Spinal cord (tissue), 10 donors: ENCODE data around the gene FNDC10. TPM values are rescaled to one million over a fixed set of nuclear protein-coding genes. Genes with fewer than 3 reads are reported as not detected.
"Not testable (repeated sequence)": the region's sequence is repeated elsewhere in the genome, so short reads cannot be mapped to it uniquely, and the experiment has no call there.

Experiments
- DNase-seq, 6 donors: peaks; one replicate each; pipeline versions ENCODE4 v3.0.0 to v3.0.0-alpha.2; 2013 to 2015; ENCODE audit warnings: low spot score in 6 of 6, low read depth in 4 of 6
- H3K27ac ChIP-seq: one replicate; pipeline ENCODE4 v1.5.1; 2013; ENCODE audit warnings: low read depth, low read length, control low read depth
- H3K27me3 ChIP-seq: one replicate; pipeline ENCODE4 v1.6.1; 2013; ENCODE audit warnings: low read length; ENCODE audit not compliant: control insufficient read depth, insufficient read depth
- H3K36me3 ChIP-seq: one replicate; pipeline ENCODE4 v1.6.1; 2013; ENCODE audit warnings: low read length; ENCODE audit not compliant: control insufficient read depth, insufficient read depth
- H3K4me1 ChIP-seq: one replicate; pipeline ENCODE4 v1.6.1; 2013; ENCODE audit warnings: low read length; ENCODE audit not compliant: control insufficient read depth, insufficient read depth
- H3K4me3 ChIP-seq: one replicate; pipeline ENCODE4 v1.5.1; 2013; ENCODE audit warnings: low read depth, low read length, control low read depth
- H3K9me3 ChIP-seq: one replicate; pipeline ENCODE4 v1.6.1; 2013; ENCODE audit warnings: low read length; ENCODE audit not compliant: control insufficient read depth, insufficient read depth
- WGBS: methylation state at CpG from one replicate; pipeline ENCODE4 v1.1.5; 2013; ENCODE audit warnings: missing lambda C conversion rate; ENCODE audit not compliant: insufficient coverage; 5-methylcytosine and 5-hydroxymethylcytosine counted together
- polyA plus RNA-seq, 2 donors: library from polyadenylated mRNA; unstranded; fragments of 120-200 nt; gene quantifications; one replicate each; pipeline ENCODE4 v1.2.1, GENCODE V29; 2013; ENCODE audit not compliant: insufficient read length in 2 of 2
- total RNA-seq, 2 donors: library from RNA; depleted of rRNA in 1 of 2; stranded (reverse); fragments of 120-200 nt in 1 of 2; fragments of >200 nt in 1 of 2; gene quantifications; one replicate each; pipeline versions ENCODE4 v1.2.3 to v1.2.4, GENCODE V29; 2013 to 2014
- donor health status: healthy.

The FNDC10 gene
- total and polyA plus RNA-seq, 4 donors: 4.8 to 44.0 (median 24.8) TPM

DNA sequence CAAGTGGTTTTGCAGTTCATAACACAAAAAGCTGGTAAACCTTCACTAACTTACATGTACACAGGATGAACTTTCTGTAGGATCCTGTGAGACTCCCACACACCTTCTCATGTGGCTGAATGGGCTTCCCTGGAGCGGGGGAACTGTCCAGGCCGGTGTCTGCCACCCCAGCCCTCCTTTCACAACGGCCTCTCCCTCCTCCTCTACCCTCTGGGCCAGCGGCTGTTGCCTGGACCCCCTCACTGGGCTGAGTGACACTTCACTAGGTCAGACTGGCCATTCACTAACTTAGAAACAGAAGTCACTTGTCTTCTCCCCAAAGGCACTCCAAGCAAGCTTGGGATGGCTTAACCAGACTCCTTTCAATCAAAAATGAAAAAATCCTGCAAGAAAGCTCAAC is 41.3 kb downstream of the FNDC10 start:
- no peak overlapping the region for H3K4me3 ChIP-seq
- no peaks in the 10 kb centered on the region for H3K27me3 ChIP-seq
- DNase-seq: no peak
- H3K4me1 ChIP-seq: peaks cover 8% of the 10 kb centered on the region
- H3K9me3 ChIP-seq: no peaks in the 10 kb centered on the region
- no peak overlapping the region for H3K27ac ChIP-seq
- 47% methylated on average over 4 of the region's 4 CpGs for WGBS
- peaks cover 76% of the 10 kb centered on the region for H3K36me3 ChIP-seq

DNA sequence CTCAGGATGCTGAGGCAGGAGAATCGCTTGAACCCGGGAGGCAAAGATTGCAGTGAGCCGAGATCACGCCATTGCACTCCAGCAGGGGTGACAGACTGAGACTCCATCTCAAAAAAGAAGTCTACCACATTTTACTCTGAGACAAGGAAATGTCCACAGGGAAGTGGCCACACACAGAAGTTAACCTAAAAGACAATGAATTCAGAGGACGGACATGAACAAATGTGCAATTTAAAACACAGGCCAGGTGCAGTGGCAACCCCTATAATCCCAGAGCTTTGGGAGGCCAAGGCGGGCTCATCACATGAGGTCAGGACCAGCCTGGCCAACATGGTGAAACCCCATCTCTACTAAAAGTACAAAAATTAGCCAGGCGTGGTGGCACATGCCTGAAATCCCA is 42.2 kb downstream of the FNDC10 start:
- H3K27ac ChIP-seq, DNase-seq: not testable (repeated sequence)
- WGBS: 95% methylated on average over 7 of the region's 7 CpGs

DNA sequence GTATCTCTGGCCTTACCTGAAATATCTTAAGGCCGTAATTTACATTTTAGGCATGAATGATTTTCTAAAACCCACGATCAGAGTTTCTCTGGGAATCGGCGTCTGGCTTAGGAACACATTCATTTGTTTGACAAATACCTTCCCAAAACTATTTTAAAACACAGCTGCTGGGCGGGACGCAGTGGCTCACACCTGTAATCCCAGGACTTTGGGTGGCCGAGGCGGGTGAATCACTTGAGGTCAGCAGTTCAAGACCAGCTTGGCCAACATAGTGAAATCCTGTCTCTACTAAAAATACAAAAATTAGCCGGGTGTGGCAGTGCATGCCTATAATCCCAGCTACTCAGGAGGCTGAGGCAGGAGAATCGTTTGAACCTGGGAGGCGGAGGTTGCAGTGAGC is 43.0 kb downstream of the FNDC10 start:
- H3K27ac ChIP-seq: not testable (repeated sequence)
- WGBS: 92% methylated on average over 9 of the region's 11 CpGs

More for the DNA sequence above, 42.2 kb downstream of the FNDC10 start:
- H3K9me3 ChIP-seq, H3K4me3 ChIP-seq, H3K27me3 ChIP-seq, H3K4me1 ChIP-seq: not testable (repeated sequence)
- peaks cover 67% of the 10 kb centered on the region for H3K36me3 ChIP-seq

DNA sequence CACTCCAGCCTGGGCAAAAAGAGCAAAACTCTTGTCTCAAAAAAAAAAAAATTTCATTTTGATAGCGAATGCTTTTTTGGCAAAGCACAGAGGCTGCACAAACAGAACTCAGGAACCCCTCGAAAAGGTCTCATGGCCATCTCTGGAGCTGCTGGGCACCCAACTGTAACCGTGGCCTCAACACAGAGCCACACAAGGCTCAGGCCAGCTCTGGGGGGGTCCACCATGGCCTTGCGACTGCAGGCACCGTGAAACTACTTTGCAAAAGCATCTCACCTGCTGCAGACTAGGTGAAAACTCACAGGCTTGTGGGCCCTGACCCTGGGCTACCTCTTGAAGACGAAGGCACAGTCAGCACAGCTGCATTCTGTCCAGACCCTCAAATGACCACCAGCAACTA is 43.4 kb downstream of the FNDC10 start:
- H3K27ac ChIP-seq: no peak overlapping the region
- 97% methylated on average over 6 of the region's 6 CpGs for WGBS
- H3K36me3 ChIP-seq: peaks cover 65% of the 10 kb centered on the region
- H3K4me1 ChIP-seq: peaks cover 10% of the 10 kb centered on the region
- no peak for DNase-seq
- no peak overlapping the region for H3K4me3 ChIP-seq
- H3K27me3 ChIP-seq: no peaks in the 10 kb centered on the region
- no peaks in the 10 kb centered on the region for H3K9me3 ChIP-seq

More for the DNA sequence above, 43.0 kb downstream of the FNDC10 start:
- H3K27me3 ChIP-seq, H3K4me1 ChIP-seq, H3K4me3 ChIP-seq, DNase-seq, H3K9me3 ChIP-seq: not testable (repeated sequence)
- peaks cover 65% of the 10 kb centered on the region for H3K36me3 ChIP-seq

DNA sequence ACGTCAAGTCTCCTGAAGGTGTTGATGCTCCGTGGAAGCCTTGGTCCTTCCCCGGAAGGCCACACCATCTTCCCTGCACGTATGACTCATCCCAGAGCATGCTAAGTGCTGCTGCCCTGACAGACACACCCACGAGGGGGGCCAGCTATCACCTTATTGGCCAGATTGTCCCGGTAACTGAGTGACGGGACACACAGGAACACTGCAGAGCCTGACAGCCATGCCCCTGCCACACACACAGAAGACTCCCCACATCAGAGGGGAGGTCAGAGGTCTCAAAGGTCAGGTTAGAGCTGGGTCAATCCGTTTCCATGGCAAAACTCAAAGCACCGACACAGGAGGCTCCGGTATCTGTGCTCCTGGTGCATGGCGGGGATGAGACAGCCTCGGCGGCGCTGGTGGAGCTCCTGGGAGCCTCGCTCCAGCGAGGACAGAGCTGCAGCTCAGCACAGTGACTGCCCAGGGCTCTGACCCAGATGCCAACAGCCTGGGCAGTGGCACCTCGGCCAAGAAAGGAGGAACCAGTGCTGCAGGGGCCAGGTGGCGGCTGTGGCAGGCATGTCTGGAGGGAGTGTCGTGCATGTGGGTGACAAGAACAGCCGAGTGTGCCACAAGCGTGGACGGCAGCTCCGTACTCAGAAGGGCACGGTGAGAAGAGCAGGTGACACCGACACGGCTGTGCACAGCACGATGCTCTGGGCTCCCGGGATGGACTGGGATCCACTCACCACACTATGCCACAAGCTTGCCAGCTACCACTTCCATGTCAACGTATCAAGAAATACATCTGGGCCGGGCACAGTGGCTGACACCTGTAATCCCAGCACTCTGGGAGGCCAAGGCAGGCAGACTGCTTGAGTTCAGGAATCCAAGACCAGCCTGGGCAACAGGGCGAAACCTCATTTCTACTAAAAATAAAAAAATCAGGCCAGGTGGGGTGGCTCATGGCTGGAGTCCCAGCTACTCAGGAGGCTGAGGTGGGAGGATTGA is 44.7 kb downstream of the FNDC10 start:
- Histone ChIP-seq H3K27me3 (no peaks in the 10 kb centered on the region), H3K27ac (no peak overlapping the region), H3K4me3 (no peak overlapping the region), H3K4me1 (peaks cover 22% of the 10 kb centered on the region), H3K9me3 (no peaks in the 10 kb centered on the region), H3K36me3 (peaks cover 61% of the 10 kb centered on the region)
- WGBS: 54% methylated on average over 28 of the region's 31 CpGs
- no peak for DNase-seq

DNA sequence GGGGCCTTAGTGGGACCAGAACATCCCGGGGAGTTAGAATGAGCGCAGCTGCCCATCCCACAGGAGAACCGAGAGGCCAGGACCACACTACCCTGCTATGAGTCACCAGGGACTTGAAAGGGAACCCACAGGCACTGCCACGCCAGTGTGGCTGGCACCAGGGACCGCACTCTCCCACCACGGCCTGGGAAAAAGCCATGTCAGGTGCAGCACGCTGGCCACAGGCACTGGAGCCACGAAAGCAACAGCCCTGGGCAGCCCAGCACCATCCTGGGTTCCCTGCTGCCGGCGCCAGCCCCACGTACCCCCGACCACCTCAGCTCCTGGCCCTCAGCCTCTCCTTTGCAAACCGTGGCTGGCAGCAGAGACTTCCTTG is 45.4 kb downstream of the FNDC10 start:
- no peaks in the 10 kb centered on the region for H3K27me3 ChIP-seq
- H3K9me3 ChIP-seq: no peaks in the 10 kb centered on the region
- 85% methylated on average over 13 of the region's 13 CpGs for WGBS
- H3K4me3 ChIP-seq: no peak overlapping the region
- H3K4me1 ChIP-seq: peaks cover 24% of the 10 kb centered on the region
- DNase-seq: no peak
- H3K27ac ChIP-seq: no peak overlapping the region
- H3K36me3 ChIP-seq: peaks cover 57% of the 10 kb centered on the region

DNA sequence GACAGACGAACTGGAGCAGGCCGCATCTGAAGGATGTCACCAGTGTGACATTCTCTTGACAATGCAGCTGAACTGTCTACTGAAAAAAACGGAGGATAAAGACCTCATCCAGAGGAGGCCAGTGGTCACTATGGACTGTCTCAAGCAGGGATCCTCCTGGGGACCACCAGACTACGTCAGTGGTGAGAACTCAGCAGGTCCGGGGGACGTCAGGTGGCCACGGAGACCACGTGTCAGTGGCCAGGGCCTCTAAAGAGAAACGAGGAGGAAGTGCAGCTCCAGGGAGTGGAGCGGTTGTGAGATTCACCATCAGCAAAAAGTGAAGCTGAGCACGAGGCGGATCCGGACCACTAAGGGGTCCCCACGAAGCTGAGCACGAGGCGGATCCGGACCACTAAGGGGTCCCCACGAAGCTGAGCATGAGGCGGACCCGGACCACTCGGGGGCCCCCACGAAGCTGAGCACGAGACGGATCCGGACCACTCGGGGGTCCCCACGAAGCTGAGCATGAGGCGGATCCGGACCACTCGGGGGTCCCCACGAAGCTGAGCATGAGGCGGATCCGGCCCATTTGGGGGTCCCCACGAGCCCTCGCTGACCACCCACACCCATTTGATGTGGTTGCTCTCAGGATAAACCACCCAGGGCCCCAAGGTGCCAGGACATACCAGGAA is 46.0 kb downstream of the FNDC10 start:
- Histone ChIP-seq H3K4me3 (no peak overlapping the region), H3K9me3 (no peaks in the 10 kb centered on the region), H3K4me1 (peaks cover 24% of the 10 kb centered on the region), H3K36me3 (peaks cover 55% of the 10 kb centered on the region), H3K27me3 (no peaks in the 10 kb centered on the region), H3K27ac (no peak overlapping the region)
- DNase-seq: no peak
- 87% methylated on average over 29 of the region's 35 CpGs for WGBS

DNA sequence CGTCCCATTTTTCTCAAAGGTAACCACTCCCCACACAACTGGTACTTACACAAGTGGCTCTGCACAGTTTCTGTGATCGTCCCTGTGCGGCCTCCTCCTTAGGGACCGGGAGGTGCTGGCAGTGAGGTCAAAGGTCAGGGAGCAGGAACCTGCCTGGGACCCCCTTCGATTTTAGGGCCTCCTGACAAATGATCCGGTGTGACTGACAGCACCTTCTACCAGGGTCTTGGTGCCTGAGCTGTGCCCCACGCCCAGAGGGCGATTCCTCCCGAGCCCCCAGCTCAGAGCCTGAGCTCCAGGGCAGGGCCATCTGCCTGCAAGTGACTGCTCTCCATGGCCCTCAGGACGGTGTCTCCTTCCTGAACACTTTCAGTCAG is 47.7 kb downstream of the FNDC10 start:
- WGBS: 88% methylated on average over 10 of the region's 10 CpGs
- Histone ChIP-seq H3K36me3 (peaks cover 62% of the 10 kb centered on the region), H3K27ac (no peak overlapping the region), H3K27me3 (no peaks in the 10 kb centered on the region), H3K4me1 (peaks cover 24% of the 10 kb centered on the region), H3K4me3 (no peak overlapping the region), H3K9me3 (no peaks in the 10 kb centered on the region)
- no peak for DNase-seq

DNA sequence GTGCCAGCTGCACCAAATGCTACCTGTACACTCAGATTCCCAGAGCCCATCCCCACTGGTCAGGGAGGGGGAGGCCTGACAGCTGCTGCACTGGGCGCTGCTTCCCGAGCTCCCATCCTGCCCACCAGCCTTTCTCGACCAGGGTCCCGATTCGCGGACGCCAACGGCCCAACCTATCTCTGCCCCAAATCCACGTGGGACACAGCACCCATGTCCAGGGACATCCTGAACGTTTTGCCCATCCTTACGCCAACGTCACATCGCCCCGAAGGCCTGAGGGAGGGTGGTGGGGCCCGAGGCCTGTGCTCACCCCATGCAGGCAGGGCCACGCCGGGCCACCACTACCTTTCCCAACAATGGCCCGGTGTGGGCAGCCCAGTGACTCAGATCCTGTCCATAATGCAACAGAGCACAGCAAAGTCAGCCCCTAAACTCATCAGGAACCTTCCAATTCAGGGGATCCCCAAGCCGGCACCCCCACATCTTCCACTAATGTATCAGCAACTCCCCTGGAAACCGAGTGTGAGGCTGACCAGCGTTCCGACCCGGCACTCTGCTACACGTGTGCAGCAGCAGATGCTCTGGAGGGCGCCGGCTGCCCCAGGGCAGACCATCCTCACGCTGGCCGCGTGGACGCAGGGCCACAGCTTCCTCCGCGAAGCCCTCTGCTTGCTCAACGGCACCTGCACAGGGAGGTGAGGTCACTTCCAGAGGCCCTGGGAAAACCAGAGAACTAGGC is 48.2 kb downstream of the FNDC10 start:
- Histone ChIP-seq H3K9me3 (no peaks in the 10 kb centered on the region), H3K27ac (no peak overlapping the region), H3K36me3 (peaks cover 67% of the 10 kb centered on the region), H3K4me3 (no peak overlapping the region), H3K27me3 (no peaks in the 10 kb centered on the region), H3K4me1 (peaks cover 24% of the 10 kb centered on the region)
- 93% methylated on average over 30 of the region's 33 CpGs for WGBS
- no peak for DNase-seq
